Gastrocnemius medialis (tissue), 4 donors: ENCODE results near the gene SORCS1.

Source experiments
- CTCF ChIP-seq, 5 experiments: fragments of 450-650 bp in 3 of 5; fragments of 200-600 bp in 2 of 5; sonication (generic) in 2 of 5; IDR thresholded peaks in 4 of 5; conservative IDR thresholded peaks in 1 of 5; 1 replicate in 4 of 5; 2 replicates in 1 of 5; pipeline ENCODE4 v1.5.1; 2016 to 2019; ENCODE audit warnings: antibody characterized with exemption in 5 of 5, mild to moderate bottlenecking in 3 of 5, moderate library complexity in 3 of 5
- POLR2A ChIP-seq, 2 donors: fragments of 450-650 bp; IDR thresholded peaks; one replicate each; pipeline ENCODE4 v1.6.1; 2017; ENCODE audit warnings: antibody characterized with exemption in 2 of 2, mild to moderate bottlenecking in 2 of 2, moderate library complexity in 2 of 2

GRCh38 chr10:106652279-106652678 lies 512.2 kb downstream of the SORCS1 start:
- TF ChIP-seq CTCF (IDR thresholded peaks at IDR 0.05 in 4 of 5, conservative IDR thresholded peaks at IDR 0.05 in 1 of 5) (no peak), POLR2A (IDR thresholded peaks at IDR 0.05) (no peak)
